ENCODE data around the gene AFF3.
"Not testable (repeated sequence)": the region's sequence is repeated elsewhere in the genome, so short reads cannot be mapped to it uniquely, and the experiment has no call there.

AFF3 gene

DNA sequence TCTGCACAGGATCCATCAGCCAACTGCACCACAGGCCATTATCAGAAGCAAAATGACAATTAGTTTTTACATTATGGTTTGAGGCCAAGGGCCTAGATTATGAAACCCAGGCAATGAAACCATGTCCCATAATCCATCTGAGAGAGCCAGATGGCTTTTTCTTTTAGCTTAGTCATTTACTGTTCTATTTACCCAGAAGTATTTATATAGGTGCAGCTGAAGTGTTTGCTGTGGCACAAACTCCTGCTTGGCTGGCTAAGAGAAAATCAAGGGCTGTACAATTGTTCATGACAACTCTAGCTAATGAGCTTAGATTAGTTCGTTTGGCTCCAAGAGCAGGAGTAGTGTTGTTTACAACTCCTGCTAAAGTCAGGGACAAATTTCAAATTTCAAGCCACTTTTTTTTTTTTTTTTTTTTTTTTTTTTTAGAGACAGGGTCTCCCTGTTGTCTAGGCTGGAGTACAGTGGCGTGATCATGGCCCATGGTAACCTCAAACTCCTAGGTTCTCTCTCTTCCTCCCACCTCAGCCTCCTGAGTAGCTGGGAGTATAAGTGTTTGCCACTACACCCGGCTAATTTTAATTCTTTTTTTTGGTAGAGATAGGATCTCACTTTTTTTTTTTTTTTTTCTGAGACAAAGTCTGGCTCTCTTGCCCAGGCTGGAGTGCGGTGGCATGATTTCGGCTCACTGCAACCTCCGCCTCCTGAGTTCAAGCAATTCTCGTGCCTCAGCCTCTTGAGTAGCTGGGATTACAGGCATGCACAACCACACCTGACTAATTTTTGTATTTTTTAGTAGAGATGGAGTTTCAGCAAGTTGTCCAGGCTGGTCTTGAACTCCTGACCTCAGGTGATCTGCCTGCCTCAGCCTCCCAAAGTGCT, 634.2 kb downstream of the AFF3 start:
- Mint-ChIP-seq H3K4me1 (peaks cover 6% of the 10 kb centered on the region), H3K27me3 (ENCODE audit: low read depth, poor library complexity) (peaks cover 10% of the 10 kb centered on the region), H3K4me3 (no peak overlapping the region), H3K36me3 (ENCODE audit: low read depth) (no peaks in the 10 kb centered on the region), H3K9me3 (no peaks in the 10 kb centered on the region), H3K27ac (no peak overlapping the region)
- no peak for TF ChIP-seq CTCF (IDR thresholded peaks at IDR 0.05)
- DNase-seq: no peak

- Mint-ChIP-seq H3K36me3 (ENCODE audit: low read depth) (no peaks in the 10 kb centered on the region), H3K4me3 (no peak overlapping the region), H3K9me3 (no peaks in the 10 kb centered on the region), H3K4me1 (peaks cover 6% of the 10 kb centered on the region), H3K27me3 (ENCODE audit: low read depth, poor library complexity) (peaks cover 6% of the 10 kb centered on the region), H3K27ac (no peak overlapping the region)
- TF ChIP-seq CTCF (IDR thresholded peaks at IDR 0.05): no peak
- no peak for DNase-seq
These were observed 637.4 kb downstream of the AFF3 start for GRCh38 chr2:99504844-99505584.

- H3K4me1 Mint-ChIP-seq; H3K9me3 Mint-ChIP-seq; H3K4me3 Mint-ChIP-seq; H3K27ac Mint-ChIP-seq; H3K36me3 Mint-ChIP-seq (ENCODE audit: low read depth); DNase-seq; H3K27me3 Mint-ChIP-seq (ENCODE audit: low read depth, poor library complexity): not testable (repeated sequence)
These were observed 638.6 kb downstream of the AFF3 start for GRCh38 chr2:99503662-99504416.

DNA sequence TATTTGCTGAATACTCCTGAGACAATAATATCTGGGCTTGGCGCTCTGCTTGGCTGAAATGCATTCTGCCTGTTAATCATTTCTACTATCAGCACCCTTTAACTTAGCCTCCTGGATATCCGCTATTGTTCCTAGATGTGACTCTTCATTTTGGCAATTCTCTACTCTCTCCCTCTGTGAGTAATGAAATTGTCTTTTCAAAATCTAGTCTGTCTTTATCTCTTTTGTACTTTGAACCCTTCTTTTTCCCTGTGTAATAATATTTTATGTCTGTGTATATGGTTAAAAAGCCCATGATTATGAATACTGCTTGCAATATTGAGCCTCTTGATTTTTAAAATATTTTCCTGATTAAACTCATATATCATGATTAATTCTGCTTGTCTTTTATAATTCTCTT, 646.4 kb downstream of the AFF3 start:
- Mint-ChIP-seq H3K27ac (peak overlapping the region; percentile 8), H3K36me3 (ENCODE audit: low read depth) (no peaks in the 10 kb centered on the region), H3K27me3 (ENCODE audit: low read depth, poor library complexity) (peaks cover 16% of the 10 kb centered on the region), H3K4me1 (peaks cover 32% of the 10 kb centered on the region), H3K9me3 (peaks cover 3% of the 10 kb centered on the region), H3K4me3 (no peak overlapping the region)
- TF ChIP-seq CTCF (IDR thresholded peaks at IDR 0.05): no peak
- DNase-seq: no peak
